A549 (cell line): ENCODE results near the gene SAT2. TPM values are rescaled to one million over a fixed set of nuclear protein-coding genes. Genes with fewer than 3 reads are reported as not detected.

Source experiments
- ATAC-seq, 2 experiments: fragments of 200-7000 bp in 1 of 2; fragments of >200 bp in 1 of 2; cut with Nextera tagmentation in 1 of 2; cut with Tn5 transposase in 1 of 2; 3 replicates each; pipeline versions ENCODE4 v1.8.0 to v1.9.1; 2018 to 2020; ENCODE audit warnings: mild to moderate bottlenecking in 1 of 2, moderate library complexity in 1 of 2
- CTCF ChIA-PET: fragments of 300-600 bp; sonication (Branson Sonifier 250); formaldehyde crosslinking; extraction: SDS; loops from one replicate; lab custom pipeline; 2021; ENCODE audit warnings: antibody characterized with exemption, inconsistent platforms; lab: Yijun Ruan, JAX
- POLR2A ChIA-PET: fragments of 350-600 bp; formaldehyde crosslinking; extraction: SDS; loops from one replicate; lab custom pipeline; 2021; ENCODE audit warnings: antibody characterized with exemption, inconsistent platforms; lab: Yijun Ruan, JAX
- DNase-seq, 2 experiments: peaks; one replicate each; pipeline versions ENCODE4 v3.0.0 to v3.0.0-alpha.2; 2011 to 2016; ENCODE audit warnings: low read depth in 1 of 2, low spot score in 1 of 2
- FAIRE-seq: peaks from 2 replicates; lab custom pipeline; 2011; peaks lifted over from hg19 to GRCh38; lab: Jason Lieb, UNC
- H3K27ac ChIP-seq, 2 experiments: fragments of >200 bp; sonication (Bioruptor Twin); formaldehyde crosslinking; 3 replicates each; pipeline ENCODE4 v1.5.1; 2016 to 2017
- H3K4me1 ChIP-seq: fragments of >200 bp; sonication (Bioruptor Twin); formaldehyde crosslinking; 3 replicates; pipeline ENCODE4 v1.6.1; 2016
- H3K4me2 ChIP-seq: fragments of >200 bp; sonication (Bioruptor Twin); formaldehyde crosslinking; 3 replicates; pipeline ENCODE4 v1.6.1; 2016
- H3K4me3 ChIP-seq: fragments of >200 bp; sonication (Bioruptor Twin); formaldehyde crosslinking; 3 replicates; pipeline ENCODE4 v1.5.1; 2016
- H3K9me3 ChIP-seq: fragments of >200 bp; sonication (Bioruptor Twin); formaldehyde crosslinking; 3 replicates; pipeline ENCODE4 v1.6.1; 2016
- BHLHE40 ChIP-seq: IDR thresholded peaks from 2 replicates; pipeline ENCODE4 v1.6.1; 2012; ENCODE audit warnings: low read depth, low read length, inconsistent platforms
- CHD4 ChIP-seq: fragments of 200-600 bp; sonication (generic); IDR thresholded peaks from 2 replicates; pipeline ENCODE4 v1.6.1; 2016; ENCODE audit warnings: antibody characterized with exemption, mild to moderate bottlenecking, borderline replicate concordance
- ESRRA ChIP-seq: fragments of 150-350 bp; IDR thresholded peaks from 2 replicates; pipeline ENCODE4 v1.6.1; 2014; ENCODE audit warnings: mild to moderate bottlenecking, low read length, borderline replicate concordance
- GATA3 ChIP-seq: IDR thresholded peaks from 2 replicates; pipeline ENCODE4 v1.6.1; 2012; ENCODE audit warnings: borderline replicate concordance
- HOXB13 ChIP-seq: fragments of 250-450 bp; sonication (Bioruptor Pico); IDR thresholded peaks from 2 replicates; pipeline ENCODE4 v1.5.0; 2020; ENCODE audit warnings: low read depth, mild to moderate bottlenecking, moderate library complexity
- JUN ChIP-seq, 2 experiments: fragments of >200 bp; sonication (Bioruptor Twin); formaldehyde crosslinking; IDR thresholded peaks; 2 replicates in 1 of 2; 3 replicates in 1 of 2; pipeline ENCODE4 v1.6.1; 2016 to 2017
- KDM5A ChIP-seq: fragments of 200-600 bp; sonication (generic); IDR thresholded peaks from 2 replicates; pipeline ENCODE4 v1.6.1; 2016; ENCODE audit warnings: antibody characterized with exemption, mild to moderate bottlenecking
- MAFK ChIP-seq: fragments of 450-650 bp; IDR thresholded peaks from 2 replicates; pipeline ENCODE4 v1.6.1; 2014; ENCODE audit not compliant: partially characterized antibody
- MAZ ChIP-seq: fragments of 150-350 bp; IDR thresholded peaks from 2 replicates; pipeline ENCODE4 v1.6.1; 2014; ENCODE audit warnings: antibody characterized with exemption, low read depth, low read length, borderline replicate concordance
- POLR2A ChIP-seq: IDR thresholded peaks from 2 replicates; pipeline ENCODE4 v1.6.1; 2012; ENCODE audit warnings: mild to moderate bottlenecking, low read length
- POLR2AphosphoS2 ChIP-seq: conservative IDR thresholded peaks from 2 replicates; pipeline ENCODE4 v1.6.1; 2012; ENCODE audit warnings: low read length, improper control_type of control experiment, inconsistent platforms
- RAD21 ChIP-seq, 2 experiments: fragments of >200 bp in 1 of 2; sonication (Bioruptor Twin) in 1 of 2; formaldehyde crosslinking in 1 of 2; IDR thresholded peaks in 1 of 2; conservative IDR thresholded peaks in 1 of 2; 2 replicates in 1 of 2; 3 replicates in 1 of 2; pipeline ENCODE4 v1.6.1; 2012 to 2018; ENCODE audit warnings: inconsistent platforms in 1 of 2
- RARB ChIP-seq: fragments of 250-450 bp; sonication (Bioruptor Pico); IDR thresholded peaks from 2 replicates; pipeline ENCODE4 v1.8.0; 2021; ENCODE audit warnings: mild to moderate bottlenecking, moderate library complexity
- RCOR1 ChIP-seq: fragments of 150-350 bp; IDR thresholded peaks from 2 replicates; pipeline ENCODE4 v1.6.1; 2014; ENCODE audit warnings: antibody characterized with exemption, low read length, low read depth
- RFX5 ChIP-seq: fragments of 450-650 bp; IDR thresholded peaks from 2 replicates; pipeline ENCODE4 v1.7.1; 2014; ENCODE audit warnings: antibody characterized with exemption, mild to moderate bottlenecking, moderate library complexity
- SREBF2 ChIP-seq: fragments of 450-650 bp; IDR thresholded peaks from 2 replicates; pipeline ENCODE4 v1.6.1; 2014; ENCODE audit warnings: mild to moderate bottlenecking, moderate library complexity
- ZNF302 ChIP-seq: fragments of 250-450 bp; sonication (Bioruptor Pico); IDR thresholded peaks from 2 replicates; pipeline ENCODE4 v1.9.0; 2021; ENCODE audit warnings: inconsistent platforms, mild to moderate bottlenecking, moderate library complexity
- WGBS: methylation state at CpG from one replicate; pipeline ENCODE4 v1.1.6; 2017; ENCODE audit errors: missing lambda C conversion rate; 5-methylcytosine and 5-hydroxymethylcytosine counted together
- polyA plus RNA-seq, 4 experiments: library from polyadenylated mRNA; depleted of rRNA in 3 of 4; stranded (reverse); fragments of >200 nt; fragmentation: RNase III in 1 of 4; extraction: RNeasy Plus Mini Kit Qiagen cat#74134 plus additional on column Dnase treatment in 1 of 4; gene quantifications; 2 replicates in 3 of 4; 3 replicates in 1 of 4; pipeline ENCODE4 v1.2.3, GENCODE V29; 2011 to 2017
- TF ChIP-seq, protein P1 (sequence below): fragments of 200-600 bp; sonication (generic); IDR thresholded peaks from 2 replicates; pipeline ENCODE4 v1.6.1; 2016; ENCODE audit warnings: antibody characterized with exemption, mild to moderate bottlenecking, moderate library complexity
- TF ChIP-seq, protein P2 (sequence below): IDR thresholded peaks from 2 replicates; pipeline ENCODE4 v1.6.1; 2012; ENCODE audit warnings: low read depth, borderline replicate concordance

The SAT2 gene
- polyA plus RNA-seq, 2 of the 4 experiments (the other 2 are of a cell fraction) = 38.1 to 76.3 TPM

- WGBS = 79% methylated on average over 5 of the region's 5 CpGs
- no peak overlapping the region for H3K4me3 ChIP-seq
- TF ChIP-seq, protein P1, sequence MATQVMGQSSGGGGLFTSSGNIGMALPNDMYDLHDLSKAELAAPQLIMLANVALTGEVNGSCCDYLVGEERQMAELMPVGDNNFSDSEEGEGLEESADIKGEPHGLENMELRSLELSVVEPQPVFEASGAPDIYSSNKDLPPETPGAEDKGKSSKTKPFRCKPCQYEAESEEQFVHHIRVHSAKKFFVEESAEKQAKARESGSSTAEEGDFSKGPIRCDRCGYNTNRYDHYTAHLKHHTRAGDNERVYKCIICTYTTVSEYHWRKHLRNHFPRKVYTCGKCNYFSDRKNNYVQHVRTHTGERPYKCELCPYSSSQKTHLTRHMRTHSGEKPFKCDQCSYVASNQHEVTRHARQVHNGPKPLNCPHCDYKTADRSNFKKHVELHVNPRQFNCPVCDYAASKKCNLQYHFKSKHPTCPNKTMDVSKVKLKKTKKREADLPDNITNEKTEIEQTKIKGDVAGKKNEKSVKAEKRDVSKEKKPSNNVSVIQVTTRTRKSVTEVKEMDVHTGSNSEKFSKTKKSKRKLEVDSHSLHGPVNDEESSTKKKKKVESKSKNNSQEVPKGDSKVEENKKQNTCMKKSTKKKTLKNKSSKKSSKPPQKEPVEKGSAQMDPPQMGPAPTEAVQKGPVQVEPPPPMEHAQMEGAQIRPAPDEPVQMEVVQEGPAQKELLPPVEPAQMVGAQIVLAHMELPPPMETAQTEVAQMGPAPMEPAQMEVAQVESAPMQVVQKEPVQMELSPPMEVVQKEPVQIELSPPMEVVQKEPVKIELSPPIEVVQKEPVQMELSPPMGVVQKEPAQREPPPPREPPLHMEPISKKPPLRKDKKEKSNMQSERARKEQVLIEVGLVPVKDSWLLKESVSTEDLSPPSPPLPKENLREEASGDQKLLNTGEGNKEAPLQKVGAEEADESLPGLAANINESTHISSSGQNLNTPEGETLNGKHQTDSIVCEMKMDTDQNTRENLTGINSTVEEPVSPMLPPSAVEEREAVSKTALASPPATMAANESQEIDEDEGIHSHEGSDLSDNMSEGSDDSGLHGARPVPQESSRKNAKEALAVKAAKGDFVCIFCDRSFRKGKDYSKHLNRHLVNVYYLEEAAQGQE = no peak
- TF ChIP-seq RFX5 (no peak), RARB (CRISPR knock-in tag) (no peak), JUN (IDR thresholded peaks at IDR 0.05) (no peak), RCOR1 (no peak), ZNF302 (CRISPR knock-in tag) (no peak), RAD21 (conservative IDR thresholded peaks at IDR 0.05 in 1 of 2, IDR thresholded peaks at IDR 0.05 in 1 of 2) (no peak), KDM5A (no peak), SREBF2 (no peak), GATA3 (no peak), ESRRA (no peak)
- no peaks in the 10 kb centered on the region for H3K4me1 ChIP-seq
- ChIA-PET POLR2A (interaction anchor here (0.6 kb wide), 1 partner anchor 104 kb away, joined by 5 read pairs; no protein-coding TSS in a partner anchor), CTCF (interaction anchor here (0.7 to 14.2 kb wide), 7 partner anchors 8 to 69 kb away, joined by 3 to 130 read pairs (median 9); partner anchors contain the start of genes SAT2, SHBG, TP53 and WRAP53)
- FAIRE-seq (no peak), ATAC-seq (no peak), DNase-seq (no peak)
- no peak overlapping the region for H3K27ac ChIP-seq
- no peaks in the 10 kb centered on the region for H3K9me3 ChIP-seq
- no peak overlapping the region for H3K4me2 ChIP-seq
Measured at GRCh38 chr17:7618608-7619007, 9.0 kb downstream of the SAT2 start.

- H3K27ac ChIP-seq = peak overlapping the region; percentile 74 to 89
- H3K4me1 ChIP-seq = peaks cover 28% of the 10 kb centered on the region
- CTCF ChIA-PET = interaction anchor here (0.6 to 14.2 kb wide), 25 partner anchors 11 to 329 kb away, joined by 3 to 130 read pairs (median 5); partner anchors contain the start of genes ATP1B2, DNAH2, SAT2 and SHBG
- peak overlapping the region; percentile 61 for H3K4me2 ChIP-seq
- peak overlapping the region; percentile 43 for H3K4me3 ChIP-seq
- WGBS = 2% methylated on average over 28 of the region's 28 CpGs
- POLR2A ChIA-PET = interaction anchor here (0.6 to 6.1 kb wide), 11 partner anchors 11 to 230 kb away, joined by 3 to 58 read pairs (median 5); partner anchors contain the start of genes ATP1B2, CD68, MPDU1 and SAT2
- peak; percentile 34; the same call in 1 of the 2 replicates for TF ChIP-seq POLR2A
- TF ChIP-seq CHD4 = peak; percentile 52; the same call in 1 of the 2 replicates
- 0 out of 2 replicates have a peak, but pooled peaks have one; percentile 5 for TF ChIP-seq BHLHE40
- TF ChIP-seq, protein P2, sequence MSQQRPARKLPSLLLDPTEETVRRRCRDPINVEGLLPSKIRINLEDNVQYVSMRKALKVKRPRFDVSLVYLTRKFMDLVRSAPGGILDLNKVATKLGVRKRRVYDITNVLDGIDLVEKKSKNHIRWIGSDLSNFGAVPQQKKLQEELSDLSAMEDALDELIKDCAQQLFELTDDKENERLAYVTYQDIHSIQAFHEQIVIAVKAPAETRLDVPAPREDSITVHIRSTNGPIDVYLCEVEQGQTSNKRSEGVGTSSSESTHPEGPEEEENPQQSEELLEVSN = 0 out of 2 replicates have a peak, but pooled peaks have one; percentile 26
- 0 out of 2 replicates have a peak, but pooled peaks have one; percentile 1 for TF ChIP-seq MAZ
- TF ChIP-seq, protein P1 = no peak
- no peak for TF ChIP-seq HOXB13 (CRISPR knock-in tag)
- TF ChIP-seq POLR2AphosphoS2 = no peak
- TF ChIP-seq MAFK = peak; percentile 33
- no peaks in the 10 kb centered on the region for H3K9me3 ChIP-seq
- no peak for FAIRE-seq
- ATAC-seq = no peak
- DNase-seq = no peak
Measured at GRCh38 chr17:7615265-7615747, 12.3 kb downstream of the SAT2 start.
